PC-3 (cell line): ENCODE data around the gene TMEM123. TPM values are rescaled to one million over a fixed set of nuclear protein-coding genes. Genes with fewer than 3 reads are reported as not detected.

ENCODE experiments used
- ATAC-seq: fragments of 200-7000 bp; cut with Tn5 transposase; 2 replicates; pipeline ENCODE4 v1.9.1; 2020; ENCODE audit warnings: mild to moderate bottlenecking, moderate library complexity
- BruUV-seq: library from RNA; stranded (reverse); fragments of 400-500 nt; replicated peaks from 2 replicates; lab custom pipeline; 2021; lab: Mats Ljungman, UMichigan
- CTCF ChIA-PET: fragments of 300-600 bp; sonication (Branson Sonifier 250); formaldehyde crosslinking; loops from one replicate; lab custom pipeline; 2022; ENCODE audit warnings: antibody characterized with exemption; lab: Charles Lee
- POLR2A ChIA-PET: fragments of 300-600 bp; sonication (Branson Sonifier 250); formaldehyde crosslinking; loops from one replicate; lab custom pipeline; 2022; ENCODE audit warnings: antibody characterized with exemption; ENCODE audit not compliant: unreplicated experiment; lab: Charles Lee
- DNase-seq: peaks from one replicate; pipeline ENCODE4 v3.0.0-alpha.2; 2015
- H2AFZ ChIP-seq: fragments of 300-600 bp; sonication (generic); 2 replicates; pipeline ENCODE4 v1.6.0; 2016; ENCODE audit warnings: antibody characterized with exemption, low read length
- H3F3A ChIP-seq: fragments of 300-600 bp; sonication (generic); one replicate; pipeline ENCODE4 v1.6.0; 2017; ENCODE audit warnings: antibody characterized with exemption, low read length, control low read depth, mild to moderate bottlenecking; ENCODE audit not compliant: unreplicated experiment
- H3K27ac ChIP-seq: fragments of 300-600 bp; sonication (generic); 2 replicates; pipeline ENCODE4 v1.5.1; 2016; ENCODE audit warnings: mild to moderate bottlenecking, low read length
- H3K27me3 ChIP-seq: fragments of 300-600 bp; sonication (generic); 2 replicates; pipeline ENCODE4 v1.6.1; 2016; ENCODE audit warnings: low read length, mixed read lengths
- H3K36me3 ChIP-seq: fragments of 300-600 bp; sonication (generic); 2 replicates; pipeline ENCODE4 v1.6.1; 2016; ENCODE audit warnings: low read depth, mixed run types, low read length, mixed read lengths
- H3K4me1 ChIP-seq: fragments of 300-600 bp; sonication (generic); 2 replicates; pipeline ENCODE4 v1.5.1; 2016; ENCODE audit warnings: low read length; ENCODE audit not compliant: insufficient read depth
- H3K4me2 ChIP-seq: fragments of 300-600 bp; sonication (generic); 2 replicates; pipeline ENCODE4 v1.6.0; 2016; ENCODE audit warnings: low read length
- H3K4me3 ChIP-seq: fragments of 300-600 bp; sonication (generic); 2 replicates; pipeline ENCODE4 v1.5.1; 2016; ENCODE audit warnings: mild to moderate bottlenecking, low read length, mixed read lengths
- H3K79me2 ChIP-seq: fragments of 300-600 bp; sonication (generic); 2 replicates; pipeline ENCODE4 v1.6.1; 2017; ENCODE audit warnings: low read length, mixed read lengths
- H3K9ac ChIP-seq: fragments of 300-600 bp; sonication (generic); 2 replicates; pipeline ENCODE4 v1.6.0; 2016; ENCODE audit warnings: mild to moderate bottlenecking, low read length
- H3K9me2 ChIP-seq: fragments of 300-600 bp; sonication (generic); replicated peaks from 2 replicates; pipeline ENCODE4 v1.6.1; 2016; ENCODE audit warnings: mixed run types, low read length, mixed read lengths
- H3K9me3 ChIP-seq: fragments of 300-600 bp; sonication (generic); 2 replicates; pipeline ENCODE4 v1.6.1; 2016; ENCODE audit warnings: low read length, mixed read lengths
- H4K20me1 ChIP-seq: fragments of 300-600 bp; sonication (generic); 2 replicates; pipeline ENCODE4 v1.6.1; 2016; ENCODE audit warnings: low read length, mixed read lengths
- EZH2 ChIP-seq: fragments of 300-600 bp; sonication (generic); IDR thresholded peaks from one replicate; pipeline ENCODE4 v1.6.1; 2017; ENCODE audit warnings: antibody characterized with exemption, mild to moderate bottlenecking, low read length; ENCODE audit not compliant: unreplicated experiment
- EZH2phosphoT487 ChIP-seq: fragments of 300-600 bp; sonication (generic); IDR thresholded peaks from 2 replicates; pipeline ENCODE4 v1.6.1; 2018; ENCODE audit warnings: mild to moderate bottlenecking, antibody characterized with exemption, low read length, borderline replicate concordance
- intact Hi-C: fragments of 100-400 bp; cut with micrococcal nuclease; formaldehyde crosslinking; loops from 2 replicates; pipeline ENCODE4 v1.9.0; 2023
- total RNA-seq: library from RNA; depleted of rRNA; stranded (reverse); fragments of >200 nt; gene quantifications from 2 replicates; pipeline ENCODE4 v1.2.3, GENCODE V29; 2014
- TF ChIP-seq, protein P1 (sequence below): fragments of 300-600 bp; sonication (generic); conservative IDR thresholded peaks from 2 replicates; pipeline ENCODE4 v1.5.1; 2017; ENCODE audit warnings: antibody characterized with exemption, low read depth, mild to moderate bottlenecking, low read length

Gene TMEM123
- total RNA-seq, 1 experiment from 2014 or later: 163 TPM

DNA sequence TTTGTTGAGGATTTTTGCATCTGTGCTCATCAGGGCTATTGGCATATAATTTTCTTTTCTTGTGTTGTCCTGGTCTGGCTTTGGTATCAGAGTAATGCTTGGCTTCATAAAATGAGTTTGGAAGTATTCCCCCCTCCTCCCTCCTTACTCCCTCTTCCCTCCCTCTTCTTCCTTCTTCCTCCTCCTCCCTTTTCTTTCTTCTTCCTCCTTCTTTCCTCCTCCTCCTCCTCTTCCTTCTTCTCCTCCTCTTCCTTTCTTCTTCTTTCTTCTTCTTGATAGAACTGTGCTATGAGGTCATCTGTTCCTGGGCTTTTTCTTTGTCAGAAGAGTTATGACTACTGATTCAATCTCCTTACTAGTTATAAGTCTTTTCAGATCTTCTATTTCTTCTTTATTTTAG is 95.4 kb downstream of the TMEM123 start:
- Histone ChIP-seq H3K79me2 (peaks cover 50% of the 10 kb centered on the region), H3K27me3 (no peaks in the 10 kb centered on the region), H4K20me1 (no peaks in the 10 kb centered on the region), H3K27ac (no peak overlapping the region), H3K36me3 (peaks cover 21% of the 10 kb centered on the region), H3K9ac (no peak overlapping the region), H3F3A (no peaks in the 10 kb centered on the region), H3K9me2 (no peaks in the 10 kb centered on the region), H3K9me3 (no peaks in the 10 kb centered on the region), H2AFZ (no peak overlapping the region), H3K4me3 (no peak overlapping the region), H3K4me1 (no peaks in the 10 kb centered on the region), H3K4me2 (no peak overlapping the region)
- POLR2A ChIA-PET: no interaction called here
- BruUV-seq: no TSS peak
- intact Hi-C loops: no loop called here
- TF ChIP-seq, protein P1, sequence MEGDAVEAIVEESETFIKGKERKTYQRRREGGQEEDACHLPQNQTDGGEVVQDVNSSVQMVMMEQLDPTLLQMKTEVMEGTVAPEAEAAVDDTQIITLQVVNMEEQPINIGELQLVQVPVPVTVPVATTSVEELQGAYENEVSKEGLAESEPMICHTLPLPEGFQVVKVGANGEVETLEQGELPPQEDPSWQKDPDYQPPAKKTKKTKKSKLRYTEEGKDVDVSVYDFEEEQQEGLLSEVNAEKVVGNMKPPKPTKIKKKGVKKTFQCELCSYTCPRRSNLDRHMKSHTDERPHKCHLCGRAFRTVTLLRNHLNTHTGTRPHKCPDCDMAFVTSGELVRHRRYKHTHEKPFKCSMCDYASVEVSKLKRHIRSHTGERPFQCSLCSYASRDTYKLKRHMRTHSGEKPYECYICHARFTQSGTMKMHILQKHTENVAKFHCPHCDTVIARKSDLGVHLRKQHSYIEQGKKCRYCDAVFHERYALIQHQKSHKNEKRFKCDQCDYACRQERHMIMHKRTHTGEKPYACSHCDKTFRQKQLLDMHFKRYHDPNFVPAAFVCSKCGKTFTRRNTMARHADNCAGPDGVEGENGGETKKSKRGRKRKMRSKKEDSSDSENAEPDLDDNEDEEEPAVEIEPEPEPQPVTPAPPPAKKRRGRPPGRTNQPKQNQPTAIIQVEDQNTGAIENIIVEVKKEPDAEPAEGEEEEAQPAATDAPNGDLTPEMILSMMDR: no peak
- TF ChIP-seq EZH2 (no peak), EZH2phosphoT487 (no peak)
- CTCF ChIA-PET: no interaction called here
- DNase-seq (no peak), ATAC-seq (no peak)

DNA sequence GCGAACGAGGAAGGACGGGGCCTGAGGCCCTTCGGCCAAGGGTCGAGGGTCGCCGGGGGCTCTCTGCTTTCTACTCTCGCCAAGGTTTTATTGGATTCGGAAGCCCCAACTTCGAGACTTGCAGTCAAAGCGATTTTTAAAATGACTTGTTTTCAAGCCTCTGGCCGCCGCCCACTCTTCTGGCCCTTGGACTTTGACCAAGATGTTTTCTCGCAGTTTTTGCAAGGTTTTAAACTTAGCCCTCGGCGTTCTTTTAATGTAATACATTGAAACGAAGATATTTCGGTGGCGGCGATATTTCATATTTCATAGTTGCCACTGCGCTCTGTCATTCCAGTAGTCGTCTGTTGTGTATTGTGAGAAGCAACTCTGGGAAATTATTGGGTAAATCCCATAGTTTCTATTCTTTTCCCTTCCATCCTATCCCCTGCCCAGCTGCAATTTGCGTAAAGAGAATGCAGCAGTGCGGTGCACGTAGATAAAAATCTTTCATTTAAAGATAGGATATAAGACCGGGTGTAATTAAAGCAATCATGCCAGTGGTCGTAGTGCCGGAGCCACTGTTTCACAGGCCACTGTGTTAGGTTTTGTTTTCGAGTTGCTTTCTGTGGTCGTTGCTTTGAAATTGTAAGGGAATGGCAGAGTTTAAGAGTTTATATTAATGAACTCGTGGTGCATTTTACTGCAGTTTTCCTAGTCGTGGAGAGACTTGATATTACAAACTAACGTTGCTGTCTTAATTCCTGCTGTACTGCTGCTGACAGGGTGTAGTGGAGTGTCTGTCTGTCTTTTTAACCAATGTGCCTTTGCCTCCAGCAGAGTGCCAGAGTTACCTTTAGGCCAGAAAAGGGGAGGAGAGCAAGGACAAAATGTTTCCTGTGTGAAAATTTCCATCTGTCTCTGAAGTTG is 104.8 kb downstream of the TMEM123 start:
- Histone ChIP-seq H2AFZ (peak overlapping the region; percentile 86), H3K36me3 (peaks cover 14% of the 10 kb centered on the region; the same call in 1 of the 2 replicates), H4K20me1 (peaks cover 9% of the 10 kb centered on the region), H3K27ac (peak overlapping the region; percentile 90), H3K9ac (peak overlapping the region; percentile 91), H3K27me3 (no peaks in the 10 kb centered on the region), H3K9me3 (no peaks in the 10 kb centered on the region), H3K79me2 (peaks cover 44% of the 10 kb centered on the region), H3K4me1 (peaks cover 34% of the 10 kb centered on the region), H3K9me2 (no peaks in the 10 kb centered on the region), H3K4me2 (peak overlapping the region; percentile 84), H3K4me3 (peak overlapping the region; percentile 88), H3F3A (peaks cover 6% of the 10 kb centered on the region)
- CTCF ChIA-PET: no interaction called here
- DNase-seq: peak; percentile 60
- TF ChIP-seq, protein P1: no peak
- TF ChIP-seq EZH2phosphoT487: no peak
- no peak for TF ChIP-seq EZH2
- intact Hi-C loops: loop anchor here (1.0 to 10.0 kb wide), 7 partner anchors 30 to 433 kb away; partner anchors contain the start of genes ANGPTL5, BIRC3, CEP126 and TMEM123
- peak; percentile 41 for ATAC-seq
- POLR2A ChIA-PET: no interaction called here
- BruUV-seq: TSS peak; percentile 48
